Measurements from ENCODE around the gene SCFD2.

Gene SCFD2

DNA sequence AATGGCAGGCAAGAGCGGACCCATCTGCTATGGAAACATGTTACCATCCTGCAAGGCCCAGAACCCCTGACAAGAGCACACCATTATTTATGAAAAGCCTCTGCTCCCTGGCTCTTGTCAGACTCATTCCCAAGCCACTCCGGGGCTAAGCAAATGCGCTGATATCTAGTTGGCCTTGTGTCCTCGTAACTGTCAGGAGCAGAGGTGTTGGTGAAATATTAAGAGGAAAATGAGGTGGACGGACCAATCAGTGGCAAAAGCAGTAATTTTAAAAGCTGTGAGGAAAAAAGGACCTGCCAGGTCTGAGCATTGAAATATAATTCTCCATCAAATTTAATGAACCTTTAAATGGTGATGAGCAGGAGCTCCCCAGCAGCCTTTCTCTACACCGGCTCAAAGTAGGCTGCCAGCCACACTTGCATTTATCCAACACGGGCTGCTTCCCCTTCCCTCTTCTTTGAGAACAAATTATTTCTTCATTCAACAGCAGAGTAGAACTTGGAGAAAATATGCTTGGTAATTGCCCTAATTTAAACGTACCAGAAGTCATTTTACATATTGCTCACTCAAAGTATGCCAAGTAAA is 289.4 kb downstream of the SCFD2 start:
- Mint-ChIP-seq H3K27ac (peak overlapping the region in 1 of 3 experiments; percentile 57), H3K36me3 (ENCODE audit: low read depth) (no peaks in the 10 kb centered on the region), H3K4me3 (no peak overlapping the region), H3K9me3 (no peaks in the 10 kb centered on the region), H3K27me3 (ENCODE audit: low read depth) (no peaks in the 10 kb centered on the region), H3K4me1 (no peaks in the 10 kb centered on the region)
- TF ChIP-seq, protein P1, sequence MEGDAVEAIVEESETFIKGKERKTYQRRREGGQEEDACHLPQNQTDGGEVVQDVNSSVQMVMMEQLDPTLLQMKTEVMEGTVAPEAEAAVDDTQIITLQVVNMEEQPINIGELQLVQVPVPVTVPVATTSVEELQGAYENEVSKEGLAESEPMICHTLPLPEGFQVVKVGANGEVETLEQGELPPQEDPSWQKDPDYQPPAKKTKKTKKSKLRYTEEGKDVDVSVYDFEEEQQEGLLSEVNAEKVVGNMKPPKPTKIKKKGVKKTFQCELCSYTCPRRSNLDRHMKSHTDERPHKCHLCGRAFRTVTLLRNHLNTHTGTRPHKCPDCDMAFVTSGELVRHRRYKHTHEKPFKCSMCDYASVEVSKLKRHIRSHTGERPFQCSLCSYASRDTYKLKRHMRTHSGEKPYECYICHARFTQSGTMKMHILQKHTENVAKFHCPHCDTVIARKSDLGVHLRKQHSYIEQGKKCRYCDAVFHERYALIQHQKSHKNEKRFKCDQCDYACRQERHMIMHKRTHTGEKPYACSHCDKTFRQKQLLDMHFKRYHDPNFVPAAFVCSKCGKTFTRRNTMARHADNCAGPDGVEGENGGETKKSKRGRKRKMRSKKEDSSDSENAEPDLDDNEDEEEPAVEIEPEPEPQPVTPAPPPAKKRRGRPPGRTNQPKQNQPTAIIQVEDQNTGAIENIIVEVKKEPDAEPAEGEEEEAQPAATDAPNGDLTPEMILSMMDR (IDR thresholded peaks at IDR 0.05; ENCODE audit: unreplicated experiment in 3 of 3), result no peak

DNA sequence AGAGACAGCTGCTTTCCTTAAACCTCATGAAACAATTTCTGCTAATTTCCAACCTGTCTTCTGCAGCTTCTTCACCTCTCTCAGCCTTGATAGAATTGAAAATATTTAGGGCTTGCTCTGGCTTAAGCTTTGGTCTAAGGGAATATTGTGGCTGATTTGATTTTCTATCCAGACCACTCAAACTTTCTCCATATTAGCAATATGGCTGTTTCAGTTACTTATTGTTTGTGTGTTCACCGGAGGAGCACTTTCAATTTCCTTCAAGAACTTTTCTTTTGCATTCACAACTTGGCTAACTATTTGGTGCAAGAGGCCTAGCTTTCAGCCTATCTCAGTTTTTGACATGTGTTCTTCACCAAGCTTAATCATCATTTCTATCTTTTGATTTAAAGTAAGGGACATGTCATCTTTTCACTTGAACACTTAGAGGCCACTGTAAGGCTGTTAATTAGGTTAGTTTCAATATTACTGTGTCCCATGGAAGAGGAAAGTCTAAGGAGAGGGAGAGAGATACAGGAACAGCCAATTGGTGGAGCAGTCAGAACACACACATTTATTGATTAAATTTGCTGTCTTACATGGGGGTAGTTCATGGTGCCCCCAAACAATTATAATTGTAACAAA is 290.6 kb downstream of the SCFD2 start:
- H3K27ac Mint-ChIP-seq, result peak overlapping the region in 1 of 3 experiments; percentile 4
- no peaks in the 10 kb centered on the region for H3K36me3 Mint-ChIP-seq (ENCODE audit: low read depth)
- H3K27me3 Mint-ChIP-seq (ENCODE audit: low read depth), result no peaks in the 10 kb centered on the region
- no peaks in the 10 kb centered on the region for H3K4me1 Mint-ChIP-seq
- no peaks in the 10 kb centered on the region for H3K9me3 Mint-ChIP-seq
- TF ChIP-seq, protein P1 (IDR thresholded peaks at IDR 0.05; ENCODE audit: unreplicated experiment in 3 of 3), result no peak
- no peak overlapping the region for H3K4me3 Mint-ChIP-seq

DNA sequence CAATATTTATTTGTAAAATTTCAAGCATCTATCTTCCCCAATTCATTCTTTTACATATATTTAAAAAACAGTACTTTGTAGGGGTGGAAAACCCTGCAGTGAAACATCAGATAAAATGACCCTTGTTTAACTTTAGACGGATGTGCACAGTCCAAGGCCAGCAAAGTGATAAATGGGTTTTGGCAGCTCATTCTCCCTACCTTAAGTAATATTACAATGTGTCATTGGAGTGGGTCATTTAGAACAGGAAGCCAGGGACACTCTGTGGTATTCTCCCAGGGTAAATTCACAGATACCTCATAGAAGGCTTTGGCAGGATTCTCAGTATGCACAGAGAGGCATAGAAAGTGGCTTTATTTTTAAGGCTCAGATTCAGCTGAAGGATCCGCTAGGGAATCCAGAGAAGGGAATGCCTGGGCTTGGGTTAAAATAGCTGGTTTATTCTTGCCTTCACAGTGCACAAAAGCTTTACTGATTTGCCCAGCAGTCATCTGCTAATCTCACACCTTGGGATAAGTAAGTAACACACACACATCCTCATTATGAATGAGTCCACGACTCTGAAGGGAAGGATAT is 297.0 kb downstream of the SCFD2 start:
- no peaks in the 10 kb centered on the region for H3K4me1 Mint-ChIP-seq
- TF ChIP-seq, protein P1 (IDR thresholded peaks at IDR 0.05; ENCODE audit: unreplicated experiment in 3 of 3), result no peak
- no peaks in the 10 kb centered on the region for H3K27me3 Mint-ChIP-seq (ENCODE audit: low read depth)
- peaks cover 3% of the 10 kb centered on the region for H3K9me3 Mint-ChIP-seq
- no peaks in the 10 kb centered on the region for H3K36me3 Mint-ChIP-seq (ENCODE audit: low read depth)
- no peak overlapping the region for H3K4me3 Mint-ChIP-seq
- peak overlapping the region in 2 of 3 experiments; percentile 37 to 79 for H3K27ac Mint-ChIP-seq

DNA sequence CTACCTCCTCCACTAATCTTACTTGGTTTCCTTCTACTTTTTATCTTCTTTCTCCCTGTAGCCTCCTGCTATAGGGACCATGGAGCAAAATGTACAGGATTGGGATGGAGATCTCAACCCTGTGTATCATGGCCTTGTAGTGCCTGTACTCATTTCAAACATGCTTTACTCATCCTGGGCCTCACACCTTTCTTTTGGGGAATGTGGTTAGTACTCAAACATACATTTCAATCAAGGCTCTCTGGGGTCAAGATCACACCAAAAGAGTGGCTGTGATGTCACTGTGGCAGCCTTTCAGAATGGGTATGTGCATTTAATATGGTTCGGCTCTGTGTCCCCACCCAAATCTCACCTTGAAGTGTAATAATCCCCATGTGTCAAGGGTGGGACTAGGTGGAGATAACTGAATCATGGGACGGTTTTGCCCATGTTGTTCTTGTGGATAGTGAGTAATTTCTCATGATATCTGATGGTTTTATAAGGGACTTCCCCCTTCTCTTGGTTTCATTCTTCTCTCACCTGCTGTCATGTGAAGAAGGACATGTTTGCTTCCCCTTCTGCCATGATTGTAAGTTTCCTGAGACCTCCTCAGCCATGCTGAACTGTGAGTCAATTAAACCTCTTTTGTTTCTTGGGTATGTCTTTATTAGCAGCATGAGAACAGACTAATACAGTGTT is 298.6 kb downstream of the SCFD2 start:
- Mint-ChIP-seq H3K9me3 (peaks cover 3% of the 10 kb centered on the region), H3K27me3 (ENCODE audit: low read depth) (no peaks in the 10 kb centered on the region), H3K36me3 (ENCODE audit: low read depth) (no peaks in the 10 kb centered on the region)

DNA sequence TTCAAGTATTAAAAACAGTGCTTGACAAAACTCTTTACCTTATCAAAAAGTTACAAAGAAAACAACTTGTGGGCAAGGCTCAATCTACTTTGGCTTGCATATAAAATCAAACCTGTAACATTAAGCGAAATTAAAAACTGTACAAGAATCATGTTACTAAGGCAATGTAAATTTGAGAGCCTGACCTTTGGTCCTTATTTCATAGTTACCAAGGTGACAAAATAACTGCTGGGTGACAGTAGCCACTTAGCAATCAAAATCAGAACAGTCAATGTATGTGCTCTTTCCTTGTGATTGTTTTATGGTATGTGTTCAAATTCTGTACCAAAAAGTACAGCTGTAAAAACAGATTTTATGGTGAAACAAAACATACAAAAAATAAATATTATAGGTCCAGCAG is 299.7 kb downstream of the SCFD2 start:
- Mint-ChIP-seq H3K4me1 (no peaks in the 10 kb centered on the region), H3K27me3 (ENCODE audit: low read depth) (no peaks in the 10 kb centered on the region), H3K36me3 (ENCODE audit: low read depth) (no peaks in the 10 kb centered on the region), H3K4me3 (no peak overlapping the region), H3K27ac (peak overlapping the region in 2 of 3 experiments; percentile 48 to 60), H3K9me3 (peaks cover 3% of the 10 kb centered on the region)
- TF ChIP-seq, protein P1 (IDR thresholded peaks at IDR 0.05; ENCODE audit: unreplicated experiment in 3 of 3), result no peak

More for the DNA sequence above, 298.6 kb downstream of the SCFD2 start:
- Mint-ChIP-seq H3K27ac (peak overlapping the region in 1 of 3 experiments; percentile 16), H3K4me1 (no peaks in the 10 kb centered on the region), H3K4me3 (no peak overlapping the region)
- TF ChIP-seq, protein P1 (IDR thresholded peaks at IDR 0.05; ENCODE audit: unreplicated experiment in 3 of 3), result no peak

All from nephron (organoid).